ENCODE measurements around the gene AHCYL1. TPM values are rescaled to one million over a fixed set of nuclear protein-coding genes. Genes with fewer than 3 reads are reported as not detected.

Gene AHCYL1
- total and polyA plus RNA-seq, 2 of the 8 experiments (the other 6 are each of a cell fraction or from before 2014, with no cell fraction given) = 64.5 to 95.9 TPM

DNA sequence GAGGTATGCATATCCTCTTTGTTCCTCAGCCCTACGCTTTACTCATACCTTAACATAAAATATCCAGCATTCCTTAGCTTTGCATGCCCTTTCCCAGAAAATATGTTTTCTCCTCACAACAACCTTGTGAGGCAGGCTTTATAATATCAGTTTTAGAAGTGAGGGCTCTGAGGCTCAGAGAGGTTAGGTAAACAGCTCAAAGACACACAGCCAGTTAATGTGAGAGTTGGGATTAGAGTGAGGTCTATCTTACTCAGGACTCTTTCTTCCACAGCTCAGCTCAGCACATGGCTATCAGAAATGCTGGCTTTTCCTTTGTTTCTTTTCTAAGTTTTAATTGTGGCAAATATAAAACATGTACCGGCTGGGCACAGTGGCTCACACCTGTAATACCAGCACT, 46.0 kb upstream of the AHCYL1 start:
- no peak overlapping the region for H2BK20ac ChIP-seq (ENCODE audit: low read length)
- H3K36me3 ChIP-seq (ENCODE audit: control insufficient read depth in 2 of 4, insufficient read depth in 4 of 4, low read length in 3 of 4) = no peaks in the 10 kb centered on the region
- H3K9ac ChIP-seq (replicated peaks in 1 of 4; ENCODE audit: extremely low read depth in 1 of 4, low read depth in 3 of 4, low read length in 3 of 4) = no peak overlapping the region
- no peaks in the 10 kb centered on the region for H3K79me2 ChIP-seq (ENCODE audit: control insufficient read depth in 1 of 2, insufficient read depth in 2 of 2, low read length in 2 of 2)
- 93% methylated on average over 2 of the region's 2 CpGs; no CpG with 5 or more reads in 1 of the 2 experiments for WGBS, 2 experiments (ENCODE audit: extremely low coverage in 1 of 2, insufficient coverage in 1 of 2, insufficient read length in 1 of 2, insufficient replicate concordance in 2 of 2, low coverage in 1 of 2, low lambda C conversion rate in 2 of 2, missing lambda C conversion rate in 1 of 2)
- ChIA-PET CTCF (ENCODE audit: partially characterized antibody) (interaction anchor here (0.7 to 1.3 kb wide), 4 partner anchors 15 to 147 kb away, joined by 3 to 4 read pairs (median 3); no protein-coding TSS in a partner anchor), POLR2A (ENCODE audit: partially characterized antibody) (no interaction called here)
- no peak overlapping the region for H3K18ac ChIP-seq (ENCODE audit: extremely low read depth, low read length)
- no peak overlapping the region for H2BK120ac ChIP-seq (replicated peaks; ENCODE audit: low read depth, low read length)
- DNase-seq (ENCODE audit: low read depth in 1 of 2, low spot score in 2 of 2) = no peak
- H4K5ac ChIP-seq (ENCODE audit: insufficient read length, low read depth, low read length) = no peak overlapping the region
- H2AK5ac ChIP-seq (ENCODE audit: low read depth, low read length) = no peak overlapping the region
- no peaks in the 10 kb centered on the region for H3K27me3 ChIP-seq (replicated peaks in 1 of 4; ENCODE audit: control insufficient read depth in 3 of 4, extremely low read depth in 1 of 4, insufficient read depth in 3 of 4, low read length in 3 of 4)
- peaks cover 0 to 13% of the 10 kb centered on the region in 2 experiments; a peak in 2 of 4 replicates for H3K9me3 ChIP-seq (ENCODE audit: insufficient read depth in 2 of 2, low read depth in 1 of 2, low read length in 1 of 2)
- H2BK15ac ChIP-seq (ENCODE audit: low read length) = no peak overlapping the region
- H3K79me1 ChIP-seq (ENCODE audit: low read depth, low read length) = no peaks in the 10 kb centered on the region
- H4K91ac ChIP-seq (replicated peaks; ENCODE audit: insufficient read length, low read length) = no peak overlapping the region
- H4K8ac ChIP-seq (ENCODE audit: extremely low read depth, insufficient read depth, low read length) = no peak overlapping the region
- H3K56ac ChIP-seq (replicated peaks; ENCODE audit: insufficient read length, low read depth, low read length) = no peak overlapping the region
- no peak overlapping the region for H3K14ac ChIP-seq (ENCODE audit: insufficient read length)
- no peak overlapping the region for H3K4me2 ChIP-seq (ENCODE audit: insufficient read depth in 1 of 2, low read depth in 2 of 2, low read length in 2 of 2)
- no peak overlapping the region for H3K27ac ChIP-seq (ENCODE audit: low read depth, low read length)
- H3K4me1 ChIP-seq (replicated peaks in 1 of 4; ENCODE audit: control insufficient read depth in 3 of 4, insufficient read depth in 4 of 4, low read length in 3 of 4) = no peaks in the 10 kb centered on the region
- no peak overlapping the region for H2AFZ ChIP-seq (ENCODE audit: low read length)
- no peak overlapping the region for H2BK5ac ChIP-seq (ENCODE audit: low read depth, low read length)
- no peaks in the 10 kb centered on the region for H4K20me1 ChIP-seq (replicated peaks in 1 of 2; ENCODE audit: control insufficient read depth in 1 of 2, insufficient read depth in 2 of 2, low read length in 2 of 2)
- no peak overlapping the region for H3K4ac ChIP-seq (replicated peaks; ENCODE audit: insufficient read length, low read depth, low read length)
- H3K4me3 ChIP-seq (ENCODE audit: extremely low read depth in 1 of 4, insufficient read depth in 2 of 4, low read depth in 3 of 4, low read length in 4 of 4) = no peak overlapping the region
- H3K23me2 ChIP-seq (ENCODE audit: low read depth, low read length) = no peaks in the 10 kb centered on the region
- no peak for FAIRE-seq
- no peak overlapping the region for H3K23ac ChIP-seq (ENCODE audit: insufficient read length)
- H2BK12ac ChIP-seq (ENCODE audit: low read depth, low read length) = no peak overlapping the region
- no peak for TF ChIP-seq RNF2 (IDR thresholded peaks at IDR 0.05; ENCODE audit: borderline replicate concordance, low read depth, low read length, missing control alignments, poor library complexity, severe bottlenecking)
- no peak for TF ChIP-seq SP4 (IDR thresholded peaks at IDR 0.05; ENCODE audit: low read length)
- TF ChIP-seq HDAC2 (IDR thresholded peaks at IDR 0.05; ENCODE audit: borderline replicate concordance in 1 of 2, low read depth in 2 of 2, low read length in 2 of 2) = no peak
- no peak for TF ChIP-seq ATF3 (IDR thresholded peaks at IDR 0.05; ENCODE audit: insufficient read depth, low read depth, low read length)
- no peak for TF ChIP-seq FOSL1 (IDR thresholded peaks at IDR 0.05; ENCODE audit: insufficient read depth, low read depth, low read length)
- TF ChIP-seq CTBP2 (IDR thresholded peaks at IDR 0.05; ENCODE audit: borderline replicate concordance, insufficient read depth, insufficient read length, low read length) = no peak
- TF ChIP-seq, protein P1, sequence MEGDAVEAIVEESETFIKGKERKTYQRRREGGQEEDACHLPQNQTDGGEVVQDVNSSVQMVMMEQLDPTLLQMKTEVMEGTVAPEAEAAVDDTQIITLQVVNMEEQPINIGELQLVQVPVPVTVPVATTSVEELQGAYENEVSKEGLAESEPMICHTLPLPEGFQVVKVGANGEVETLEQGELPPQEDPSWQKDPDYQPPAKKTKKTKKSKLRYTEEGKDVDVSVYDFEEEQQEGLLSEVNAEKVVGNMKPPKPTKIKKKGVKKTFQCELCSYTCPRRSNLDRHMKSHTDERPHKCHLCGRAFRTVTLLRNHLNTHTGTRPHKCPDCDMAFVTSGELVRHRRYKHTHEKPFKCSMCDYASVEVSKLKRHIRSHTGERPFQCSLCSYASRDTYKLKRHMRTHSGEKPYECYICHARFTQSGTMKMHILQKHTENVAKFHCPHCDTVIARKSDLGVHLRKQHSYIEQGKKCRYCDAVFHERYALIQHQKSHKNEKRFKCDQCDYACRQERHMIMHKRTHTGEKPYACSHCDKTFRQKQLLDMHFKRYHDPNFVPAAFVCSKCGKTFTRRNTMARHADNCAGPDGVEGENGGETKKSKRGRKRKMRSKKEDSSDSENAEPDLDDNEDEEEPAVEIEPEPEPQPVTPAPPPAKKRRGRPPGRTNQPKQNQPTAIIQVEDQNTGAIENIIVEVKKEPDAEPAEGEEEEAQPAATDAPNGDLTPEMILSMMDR (IDR thresholded peaks at IDR 0.05; ENCODE audit: control extremely low read depth in 1 of 3, insufficient read depth in 1 of 3, low read depth in 1 of 3, low read length in 3 of 3) = no peak
- no peak for TF ChIP-seq KDM4A (IDR thresholded peaks at IDR 0.05; ENCODE audit: low read depth, low read length, severe bottlenecking)
- TF ChIP-seq KDM1A (IDR thresholded peaks at IDR 0.05; ENCODE audit: borderline replicate concordance, low read length) = no peak

Measured in H1 (cell line).